ENCODE results near the gene FOXL3. TPM values are rescaled to one million over a fixed set of nuclear protein-coding genes. Genes with fewer than 3 reads are reported as not detected.
"Not testable (repeated sequence)": the region's sequence is repeated elsewhere in the genome, so short reads cannot be mapped to it uniquely, and the experiment has no call there.

Gene FOXL3
- polyA plus RNA-seq, 2 of the 4 experiments (the other 2 are of a cell fraction) = not detected

- H3K4me2 ChIP-seq = no peak overlapping the region
- no peak overlapping the region for H3K4me3 ChIP-seq
- ChIA-PET POLR2A (no interaction called here), CTCF (interaction anchor here (0.9 to 1.2 kb wide), 2 partner anchors 20 to 25 kb away, joined by 3 to 5 read pairs; no protein-coding TSS in a partner anchor)
- DNase-seq (ENCODE audit: low read depth in 1 of 2, low spot score in 1 of 2) = no peak
- no peak for FAIRE-seq
- ATAC-seq = no peak
- peaks cover 67% of the 10 kb centered on the region for H3K9me3 ChIP-seq
- WGBS (ENCODE audit: missing lambda C conversion rate) = 92% methylated on average over 24 of the region's 35 CpGs
- no peak overlapping the region for H3K27ac ChIP-seq
- H3K4me1 ChIP-seq = no peaks in the 10 kb centered on the region
- TF ChIP-seq RFX5 (IDR thresholded peaks at IDR 0.05) (no peak), RNF2 (IDR thresholded peaks at IDR 0.05; ENCODE audit: borderline replicate concordance, low read depth) (no peak), PHF8 (IDR thresholded peaks at IDR 0.05; ENCODE audit: borderline replicate concordance, low read depth) (no peak)
These were observed 29.3 kb upstream of the FOXL3 start for GRCh38 chr7:260441-261281.

GRCh38 chr7:261341-262250 lies 28.4 kb upstream of the FOXL3 start:
- no peak overlapping the region for H3K4me3 ChIP-seq
- H3K27ac ChIP-seq = no peak overlapping the region
- ATAC-seq = no peak
- no peaks in the 10 kb centered on the region for H3K4me1 ChIP-seq
- ChIA-PET POLR2A (no interaction called here), CTCF (interaction anchor here (1.3 to 1.4 kb wide), 2 partner anchors 10 to 15 kb away, joined by 3 to 5 read pairs; no protein-coding TSS in a partner anchor)
- no peak overlapping the region for H3K4me2 ChIP-seq
- no peak for TF ChIP-seq HOXB13 (CRISPR knock-in tag; IDR thresholded peaks at IDR 0.05; ENCODE audit: low read depth)
- 92% methylated on average over 30 of the region's 32 CpGs for WGBS (ENCODE audit: missing lambda C conversion rate)
- peaks cover 67% of the 10 kb centered on the region for H3K9me3 ChIP-seq
- no peak for FAIRE-seq
- no peak for DNase-seq (ENCODE audit: low read depth in 1 of 2, low spot score in 1 of 2)

- H3K4me2 ChIP-seq = no peak overlapping the region
- ChIA-PET CTCF (interaction anchor here (0.6 to 1.4 kb wide), 4 partner anchors 9 to 328 kb away, joined by 3 to 5 read pairs (median 3); partner anchors contain the start of gene FAM20C), POLR2A (no interaction called here)
- WGBS (ENCODE audit: missing lambda C conversion rate) = 74% methylated on average over 9 of the region's 9 CpGs
- TF ChIP-seq NR3C1 (IDR thresholded peaks at IDR 0.05) (no peak), ZNF302 (CRISPR knock-in tag; IDR thresholded peaks at IDR 0.05) (no peak), RCOR1 (IDR thresholded peaks at IDR 0.05; ENCODE audit: low read depth, low read length) (no peak), ATOH8 (CRISPR knock-in tag; IDR thresholded peaks at IDR 0.05; ENCODE audit: low read depth) (no peak), KDM5A (IDR thresholded peaks at IDR 0.05) (no peak), ELK1 (IDR thresholded peaks at IDR 0.05; ENCODE audit: low read depth, low read length) (no peak), CEBPB (IDR thresholded peaks at IDR 0.05) (no peak)
- H3K27ac ChIP-seq = no peak overlapping the region
- peaks cover 66% of the 10 kb centered on the region for H3K9me3 ChIP-seq
- DNase-seq (ENCODE audit: low read depth in 1 of 2, low spot score in 1 of 2) = no peak
- H3K4me1 ChIP-seq = no peaks in the 10 kb centered on the region
- ATAC-seq = no peak
- H3K4me3 ChIP-seq = no peak overlapping the region
- FAIRE-seq = no peak
These were observed 27.8 kb upstream of the FOXL3 start for GRCh38 chr7:262251-262572.

- CTCF ChIA-PET = interaction anchor here (0.6 to 1.4 kb wide), 4 partner anchors 9 to 328 kb away, joined by 3 to 5 read pairs (median 3); partner anchors contain the start of gene FAM20C
- H3K9me3 ChIP-seq = peaks cover 61% of the 10 kb centered on the region
- FAIRE-seq; ATAC-seq; POLR2A ChIA-PET; H3K27ac ChIP-seq; DNase-seq (ENCODE audit: low read depth in 1 of 2, low spot score in 1 of 2); H3K4me2 ChIP-seq; H3K4me1 ChIP-seq; H3K4me3 ChIP-seq: not testable (repeated sequence)
- TF ChIP-seq CTCF (IDR thresholded peaks at IDR 0.05) (peak; percentile 26; the same call in 1 of the 3 replicates), CHD4 (IDR thresholded peaks at IDR 0.05; ENCODE audit: borderline replicate concordance) (peak; percentile 41; the same call in 1 of the 2 replicates)
- 34% methylated on average over 16 of the region's 31 CpGs for WGBS (ENCODE audit: missing lambda C conversion rate)
These were observed 27.2 kb upstream of the FOXL3 start for GRCh38 chr7:262631-263311.

All from A549 (cell line).